Loucy (cell line): ENCODE data around the gene CFAP92.

Experiments used
- EZH2phosphoT487 ChIP-seq: fragments of 200-600 bp; IDR thresholded peaks from 2 replicates; pipeline ENCODE4 v1.6.1; 2018; ENCODE audit warnings: antibody characterized with exemption, mild to moderate bottlenecking, moderate library complexity, borderline replicate concordance
- TF ChIP-seq, protein P1 (sequence below): fragments of 200-600 bp; sonication (generic); conservative IDR thresholded peaks from 2 replicates; pipeline ENCODE4 v1.5.1; 2014; ENCODE audit warnings: mild to moderate bottlenecking, antibody characterized with exemption, low read length

DNA sequence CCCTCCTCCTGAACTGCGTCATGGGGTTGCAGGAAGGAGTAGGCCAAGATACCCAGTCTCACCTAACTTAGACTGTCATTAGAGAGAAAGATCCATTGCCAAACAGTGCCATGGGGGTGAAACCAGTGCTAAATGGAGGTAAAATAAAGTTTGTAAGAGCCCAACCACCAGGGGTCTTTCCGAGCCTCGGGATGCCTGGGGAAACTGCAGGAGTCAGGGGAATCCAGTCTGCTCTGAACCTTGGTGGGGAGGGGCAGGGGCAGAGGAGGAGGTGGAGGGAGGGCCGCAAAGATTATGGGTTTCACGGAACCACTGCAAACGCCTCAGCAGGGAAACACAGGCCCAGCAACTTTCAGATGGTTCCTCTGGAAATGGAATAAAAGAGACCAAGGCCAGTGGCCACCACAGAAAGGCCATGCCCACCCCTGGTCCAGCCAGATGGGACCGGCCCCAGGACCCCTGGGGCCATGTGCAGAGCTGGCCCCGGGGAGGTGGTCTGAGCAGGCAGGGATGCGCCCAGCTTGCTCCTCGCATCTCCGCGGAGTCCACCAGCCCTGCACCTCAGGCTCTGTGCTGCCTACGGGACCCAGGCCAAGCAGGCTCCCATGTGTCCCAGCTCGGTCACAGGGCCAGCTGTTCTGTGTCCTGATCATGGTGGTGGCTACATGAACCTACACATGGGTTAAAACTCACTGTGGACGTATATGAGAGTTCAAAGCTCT lies 46.9 kb upstream of the CFAP92 start:
- TF ChIP-seq, protein P1, sequence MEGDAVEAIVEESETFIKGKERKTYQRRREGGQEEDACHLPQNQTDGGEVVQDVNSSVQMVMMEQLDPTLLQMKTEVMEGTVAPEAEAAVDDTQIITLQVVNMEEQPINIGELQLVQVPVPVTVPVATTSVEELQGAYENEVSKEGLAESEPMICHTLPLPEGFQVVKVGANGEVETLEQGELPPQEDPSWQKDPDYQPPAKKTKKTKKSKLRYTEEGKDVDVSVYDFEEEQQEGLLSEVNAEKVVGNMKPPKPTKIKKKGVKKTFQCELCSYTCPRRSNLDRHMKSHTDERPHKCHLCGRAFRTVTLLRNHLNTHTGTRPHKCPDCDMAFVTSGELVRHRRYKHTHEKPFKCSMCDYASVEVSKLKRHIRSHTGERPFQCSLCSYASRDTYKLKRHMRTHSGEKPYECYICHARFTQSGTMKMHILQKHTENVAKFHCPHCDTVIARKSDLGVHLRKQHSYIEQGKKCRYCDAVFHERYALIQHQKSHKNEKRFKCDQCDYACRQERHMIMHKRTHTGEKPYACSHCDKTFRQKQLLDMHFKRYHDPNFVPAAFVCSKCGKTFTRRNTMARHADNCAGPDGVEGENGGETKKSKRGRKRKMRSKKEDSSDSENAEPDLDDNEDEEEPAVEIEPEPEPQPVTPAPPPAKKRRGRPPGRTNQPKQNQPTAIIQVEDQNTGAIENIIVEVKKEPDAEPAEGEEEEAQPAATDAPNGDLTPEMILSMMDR, result no peak
- TF ChIP-seq EZH2phosphoT487, result no peak
